ENCODE data around the gene TSPEAR. TPM values are rescaled to one million over a fixed set of nuclear protein-coding genes. Genes with fewer than 3 reads are reported as not detected.

TSPEAR gene
- total RNA-seq, 1 experiment from 2014 or later, result not detected

DNA sequence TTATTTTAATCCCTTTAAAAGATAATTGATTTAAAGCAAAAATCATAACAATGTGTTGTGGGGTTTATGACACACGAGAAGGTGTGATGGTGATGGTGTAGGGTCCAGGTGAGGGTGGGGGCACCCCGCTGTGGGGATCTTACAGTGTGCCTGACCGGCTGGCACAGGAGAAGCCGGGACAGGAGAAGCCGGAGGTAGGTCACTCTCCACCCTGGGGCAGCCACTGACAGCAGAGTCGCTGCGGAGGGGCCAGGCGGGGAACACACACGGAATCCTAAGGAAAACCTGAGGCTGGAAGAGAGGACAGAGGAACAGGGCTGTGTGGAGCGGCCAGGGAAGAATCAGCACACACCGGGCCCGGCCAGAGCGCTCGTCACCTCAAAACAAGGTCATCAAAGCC is 260.4 kb downstream of the TSPEAR start:
- Histone ChIP-seq H3K36me3 (ENCODE audit: control insufficient read depth, insufficient read depth, low read length) (no peaks in the 10 kb centered on the region), H3K4me3 (ENCODE audit: low read depth in 2 of 2, low read length in 2 of 2) (no peak overlapping the region), H3K27ac (ENCODE audit: low read length) (no peak overlapping the region), H3K4me1 (ENCODE audit: control insufficient read depth, insufficient read depth, low read length) (no peaks in the 10 kb centered on the region), H3K9me3 (ENCODE audit: control insufficient read depth, insufficient read depth, low read depth, low read length) (no peaks in the 10 kb centered on the region), H3K27me3 (ENCODE audit: control insufficient read depth, insufficient read depth, low read length) (no peaks in the 10 kb centered on the region; the same call in 1 of the 2 replicates)
- POLR2A ChIA-PET, result no interaction called here
- CTCF ChIA-PET, result no interaction called here
- ATAC-seq (no peak), DNase-seq (ENCODE audit: low read depth, low spot score) (no peak)
- no TSS peak for BruUV-seq (replicated peaks)
- in situ Hi-C loops (cut with HindIII; ENCODE audit: low pct_unique_long_range_greater_than_20kb, low sequenced_read_pairs) (no loop called here), intact Hi-C loops (cut with micrococcal nuclease; ENCODE audit: unreplicated experiment) (no loop called here)
- TF ChIP-seq REST (IDR thresholded peaks at IDR 0.05; ENCODE audit: insufficient read depth in 1 of 2, low read depth in 2 of 2, low read length in 1 of 2), result no peak
- no peak for TF ChIP-seq TCF7L2 (IDR thresholded peaks at IDR 0.05; ENCODE audit: low read depth, low read length)
- TF ChIP-seq POLR2AphosphoS5 (IDR thresholded peaks at IDR 0.05; ENCODE audit: low read depth, low read length), result no peak
- TF ChIP-seq, protein P1, sequence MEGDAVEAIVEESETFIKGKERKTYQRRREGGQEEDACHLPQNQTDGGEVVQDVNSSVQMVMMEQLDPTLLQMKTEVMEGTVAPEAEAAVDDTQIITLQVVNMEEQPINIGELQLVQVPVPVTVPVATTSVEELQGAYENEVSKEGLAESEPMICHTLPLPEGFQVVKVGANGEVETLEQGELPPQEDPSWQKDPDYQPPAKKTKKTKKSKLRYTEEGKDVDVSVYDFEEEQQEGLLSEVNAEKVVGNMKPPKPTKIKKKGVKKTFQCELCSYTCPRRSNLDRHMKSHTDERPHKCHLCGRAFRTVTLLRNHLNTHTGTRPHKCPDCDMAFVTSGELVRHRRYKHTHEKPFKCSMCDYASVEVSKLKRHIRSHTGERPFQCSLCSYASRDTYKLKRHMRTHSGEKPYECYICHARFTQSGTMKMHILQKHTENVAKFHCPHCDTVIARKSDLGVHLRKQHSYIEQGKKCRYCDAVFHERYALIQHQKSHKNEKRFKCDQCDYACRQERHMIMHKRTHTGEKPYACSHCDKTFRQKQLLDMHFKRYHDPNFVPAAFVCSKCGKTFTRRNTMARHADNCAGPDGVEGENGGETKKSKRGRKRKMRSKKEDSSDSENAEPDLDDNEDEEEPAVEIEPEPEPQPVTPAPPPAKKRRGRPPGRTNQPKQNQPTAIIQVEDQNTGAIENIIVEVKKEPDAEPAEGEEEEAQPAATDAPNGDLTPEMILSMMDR (IDR thresholded peaks at IDR 0.05), result no peak
- TF ChIP-seq SIN3A (IDR thresholded peaks at IDR 0.05; ENCODE audit: borderline replicate concordance, insufficient read depth, low read depth, low read length), result no peak

- no peak overlapping the region for H3K27ac ChIP-seq (ENCODE audit: low read length)
- CTCF ChIA-PET, result no interaction called here
Observed at GRCh38 chr21:44450402-44450801, 261.0 kb downstream of the TSPEAR start.

More at GRCh38 chr21:44450402-44450801, 261.0 kb downstream of the TSPEAR start:
- Histone ChIP-seq H3K4me3 (ENCODE audit: low read depth in 2 of 2, low read length in 2 of 2) (no peak overlapping the region), H3K36me3 (ENCODE audit: control insufficient read depth, insufficient read depth, low read length) (no peaks in the 10 kb centered on the region), H3K9me3 (ENCODE audit: control insufficient read depth, insufficient read depth, low read depth, low read length) (no peaks in the 10 kb centered on the region), H3K27me3 (ENCODE audit: control insufficient read depth, insufficient read depth, low read length) (no peaks in the 10 kb centered on the region; the same call in 1 of the 2 replicates), H3K4me1 (ENCODE audit: control insufficient read depth, insufficient read depth, low read length) (no peaks in the 10 kb centered on the region)
- no peak for ATAC-seq
- POLR2A ChIA-PET, result no interaction called here
- no TSS peak for BruUV-seq (replicated peaks)
- intact Hi-C loops (cut with micrococcal nuclease; ENCODE audit: unreplicated experiment) (no loop called here), in situ Hi-C loops (cut with HindIII; ENCODE audit: low pct_unique_long_range_greater_than_20kb, low sequenced_read_pairs) (no loop called here)
- TF ChIP-seq TCF7L2 (IDR thresholded peaks at IDR 0.05; ENCODE audit: low read depth, low read length), result no peak
- no peak for TF ChIP-seq SIN3A (IDR thresholded peaks at IDR 0.05; ENCODE audit: borderline replicate concordance, insufficient read depth, low read depth, low read length)
- no peak for TF ChIP-seq POLR2AphosphoS5 (IDR thresholded peaks at IDR 0.05; ENCODE audit: low read depth, low read length)
- no peak for TF ChIP-seq REST (IDR thresholded peaks at IDR 0.05; ENCODE audit: insufficient read depth in 1 of 2, low read depth in 2 of 2, low read length in 1 of 2)
- TF ChIP-seq, protein P1 (IDR thresholded peaks at IDR 0.05), result no peak
- DNase-seq (ENCODE audit: low read depth, low spot score), result no peak
